Measurements from ENCODE around the gene AFF2.

GRCh38 chrX:148540114-148540513, 39.7 kb downstream of the AFF2 start:
- TF ChIP-seq POLR2A (IDR thresholded peaks at IDR 0.05; ENCODE audit: low read depth, low read length) (no peak), POLR2AphosphoS5 (IDR thresholded peaks at IDR 0.05; ENCODE audit: low read depth, low read length) (no peak), TAF1 (IDR thresholded peaks at IDR 0.05; ENCODE audit: low read depth, low read length) (no peak), POU2F2 (IDR thresholded peaks at IDR 0.05; ENCODE audit: low read depth, low read length) (no peak), PAX5 (IDR thresholded peaks at IDR 0.05; ENCODE audit: insufficient read depth, low read length, severe bottlenecking) (no peak)
